Measurements from ENCODE around the gene SLC4A8. TPM values are rescaled to one million over a fixed set of nuclear protein-coding genes. Genes with fewer than 3 reads are reported as not detected.

The SLC4A8 gene
- total RNA-seq, 1 donor from 2014 or later, result 21.2 TPM

GRCh38 chr12:51458635-51459034, 34.0 kb downstream of the SLC4A8 start:
- Mint-ChIP-seq H3K4me1 (peaks cover 6% of the 10 kb centered on the region), H3K27me3 (ENCODE audit: low read depth) (no peaks in the 10 kb centered on the region)

GRCh38 chr12:51460519-51460918, 35.9 kb downstream of the SLC4A8 start:
- Mint-ChIP-seq H3K36me3 (peaks cover 10% of the 10 kb centered on the region), H3K9me3 (no peaks in the 10 kb centered on the region), H3K27me3 (ENCODE audit: low read depth) (no peaks in the 10 kb centered on the region), H3K4me1 (no peaks in the 10 kb centered on the region), H3K27ac (no peak overlapping the region), H3K4me3 (no peak overlapping the region)
- no peak for DNase-seq (ENCODE audit: low spot score in 2 of 2, unreplicated experiment in 2 of 2)
- TF ChIP-seq, protein P1, sequence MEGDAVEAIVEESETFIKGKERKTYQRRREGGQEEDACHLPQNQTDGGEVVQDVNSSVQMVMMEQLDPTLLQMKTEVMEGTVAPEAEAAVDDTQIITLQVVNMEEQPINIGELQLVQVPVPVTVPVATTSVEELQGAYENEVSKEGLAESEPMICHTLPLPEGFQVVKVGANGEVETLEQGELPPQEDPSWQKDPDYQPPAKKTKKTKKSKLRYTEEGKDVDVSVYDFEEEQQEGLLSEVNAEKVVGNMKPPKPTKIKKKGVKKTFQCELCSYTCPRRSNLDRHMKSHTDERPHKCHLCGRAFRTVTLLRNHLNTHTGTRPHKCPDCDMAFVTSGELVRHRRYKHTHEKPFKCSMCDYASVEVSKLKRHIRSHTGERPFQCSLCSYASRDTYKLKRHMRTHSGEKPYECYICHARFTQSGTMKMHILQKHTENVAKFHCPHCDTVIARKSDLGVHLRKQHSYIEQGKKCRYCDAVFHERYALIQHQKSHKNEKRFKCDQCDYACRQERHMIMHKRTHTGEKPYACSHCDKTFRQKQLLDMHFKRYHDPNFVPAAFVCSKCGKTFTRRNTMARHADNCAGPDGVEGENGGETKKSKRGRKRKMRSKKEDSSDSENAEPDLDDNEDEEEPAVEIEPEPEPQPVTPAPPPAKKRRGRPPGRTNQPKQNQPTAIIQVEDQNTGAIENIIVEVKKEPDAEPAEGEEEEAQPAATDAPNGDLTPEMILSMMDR (IDR thresholded peaks at IDR 0.05; ENCODE audit: unreplicated experiment), result no peak

More at GRCh38 chr12:51458635-51459034, 34.0 kb downstream of the SLC4A8 start:
- no peak overlapping the region for H3K27ac Mint-ChIP-seq
- H3K4me3 Mint-ChIP-seq, result no peak overlapping the region
- peaks cover 10% of the 10 kb centered on the region for H3K36me3 Mint-ChIP-seq
- TF ChIP-seq, protein P1 (IDR thresholded peaks at IDR 0.05; ENCODE audit: unreplicated experiment), result no peak
- H3K9me3 Mint-ChIP-seq, result no peaks in the 10 kb centered on the region
- no peak for DNase-seq (ENCODE audit: low spot score in 2 of 2, unreplicated experiment in 2 of 2)

GRCh38 chr12:51465491-51465890, 40.9 kb downstream of the SLC4A8 start:
- Mint-ChIP-seq H3K4me3 (no peak overlapping the region), H3K9me3 (no peaks in the 10 kb centered on the region), H3K4me1 (no peaks in the 10 kb centered on the region), H3K27me3 (ENCODE audit: low read depth) (no peaks in the 10 kb centered on the region), H3K36me3 (peaks cover 8% of the 10 kb centered on the region), H3K27ac (no peak overlapping the region)
- TF ChIP-seq, protein P1 (IDR thresholded peaks at IDR 0.05; ENCODE audit: unreplicated experiment), result no peak
- no peak for DNase-seq (ENCODE audit: low spot score in 2 of 2, unreplicated experiment in 2 of 2)

DNA sequence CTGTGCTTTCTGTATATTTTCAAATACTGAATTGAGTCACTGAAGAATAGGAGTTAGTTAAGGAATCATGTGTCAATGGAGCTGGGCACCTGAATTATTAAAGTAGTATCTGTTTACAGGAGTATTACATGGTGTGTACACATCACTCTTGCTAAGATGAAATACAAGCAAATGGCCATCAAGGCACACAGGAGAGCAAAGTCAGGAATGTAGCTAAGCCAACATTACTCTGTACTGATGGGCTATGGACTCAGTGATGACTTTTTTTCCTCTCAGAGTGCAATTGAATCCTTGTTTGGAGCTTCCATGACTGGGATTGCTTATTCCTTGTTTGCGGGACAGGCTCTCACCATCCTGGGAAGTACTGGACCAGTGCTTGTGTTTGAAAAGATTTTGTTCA, 45.5 kb downstream of the SLC4A8 start:
- H3K27ac Mint-ChIP-seq, result no peak overlapping the region
- TF ChIP-seq, protein P1 (IDR thresholded peaks at IDR 0.05; ENCODE audit: unreplicated experiment), result no peak
- H3K36me3 Mint-ChIP-seq, result peaks cover 8% of the 10 kb centered on the region
- no peak for DNase-seq (ENCODE audit: low spot score in 2 of 2, unreplicated experiment in 2 of 2)
- H3K4me3 Mint-ChIP-seq, result no peak overlapping the region
- no peaks in the 10 kb centered on the region for H3K9me3 Mint-ChIP-seq
- H3K4me1 Mint-ChIP-seq, result no peaks in the 10 kb centered on the region
- H3K27me3 Mint-ChIP-seq (ENCODE audit: low read depth), result no peaks in the 10 kb centered on the region

GRCh38 chr12:51471111-51471864, 46.7 kb downstream of the SLC4A8 start:
- Mint-ChIP-seq H3K9me3 (no peaks in the 10 kb centered on the region), H3K36me3 (peaks cover 12% of the 10 kb centered on the region), H3K27me3 (ENCODE audit: low read depth) (no peaks in the 10 kb centered on the region), H3K4me1 (no peaks in the 10 kb centered on the region), H3K27ac (no peak overlapping the region), H3K4me3 (no peak overlapping the region)
- DNase-seq (ENCODE audit: low spot score in 2 of 2, unreplicated experiment in 2 of 2), result no peak
- TF ChIP-seq, protein P1 (IDR thresholded peaks at IDR 0.05; ENCODE audit: unreplicated experiment), result no peak
